NCI-H2196 treated with DMSO at 0.1 percent for 48 hours (cell line): Measurements from ENCODE around the gene ADCY9.
"Not testable (repeated sequence)": the region's sequence is repeated elsewhere in the genome, so short reads cannot be mapped to it uniquely, and the experiment has no call there.

Source experiments
- DNase-seq: peaks from one replicate; lab custom pipeline; 2025; ENCODE audit not compliant: unreplicated experiment; lab: John Stamatoyannopoulos, UW

ADCY9 gene

DNA sequence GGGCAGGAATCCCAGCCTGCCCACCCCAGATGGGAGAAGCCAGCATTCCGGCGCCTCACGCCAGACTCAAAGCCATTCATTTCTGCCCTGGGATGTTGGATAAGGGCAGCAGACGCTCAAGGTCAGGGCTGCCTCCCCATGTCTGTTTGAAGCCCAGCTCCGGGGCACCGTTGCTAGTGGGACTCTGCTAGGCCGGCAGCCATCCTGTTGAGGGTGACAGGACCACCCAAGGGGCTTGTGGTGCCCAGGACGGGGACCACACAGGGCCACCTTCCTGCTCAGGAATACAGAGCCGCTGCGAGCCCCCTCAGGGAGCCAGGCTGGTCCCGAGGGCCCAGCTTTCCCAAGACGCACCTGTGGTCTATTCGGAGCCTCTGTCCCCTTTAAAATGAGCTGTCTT lies 134.0 kb downstream of the ADCY9 start:
- DNase-seq: no peak

DNA sequence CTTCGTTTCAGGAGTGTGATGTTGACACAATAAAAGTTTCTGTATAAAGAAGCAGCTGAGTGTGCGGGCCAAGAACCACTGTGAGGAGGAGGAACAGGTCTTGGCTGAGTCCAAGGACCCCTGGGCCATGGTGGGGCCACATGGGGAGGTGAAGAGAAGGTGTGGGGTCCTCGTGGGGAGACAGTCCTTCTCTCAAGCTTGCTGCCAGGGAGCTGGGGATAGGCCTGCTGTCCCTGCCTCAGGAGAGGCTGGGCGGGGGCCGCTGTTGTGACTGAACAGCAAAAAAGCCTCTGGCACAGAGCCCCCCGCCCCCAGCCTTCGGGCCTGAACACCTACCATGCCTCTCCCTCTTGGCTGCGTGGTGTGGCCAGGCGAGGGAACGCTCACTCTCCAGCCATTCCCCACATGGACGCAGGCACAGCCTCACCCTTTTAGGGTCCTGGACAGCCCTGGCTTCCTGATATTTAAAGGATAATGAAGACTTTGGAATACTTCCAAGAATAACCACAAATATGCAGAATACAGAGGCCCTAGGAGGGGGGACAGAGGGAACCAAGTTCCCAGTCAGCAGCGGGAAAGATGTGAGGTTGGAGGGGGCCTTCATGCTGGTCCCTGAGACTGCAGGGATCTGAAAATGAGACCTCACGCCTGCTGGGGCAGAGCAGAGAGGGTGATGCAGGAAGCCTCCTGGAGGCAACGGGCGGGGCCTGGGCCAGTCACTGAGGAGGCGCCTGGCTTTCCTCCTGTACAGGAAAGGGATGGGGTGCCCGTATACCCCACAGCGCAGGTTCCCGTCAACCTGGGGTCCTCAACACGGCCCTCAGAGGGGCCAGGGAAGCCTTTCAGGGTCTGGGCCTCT lies 135.8 kb downstream of the ADCY9 start:
- DNase-seq: no peak

DNA sequence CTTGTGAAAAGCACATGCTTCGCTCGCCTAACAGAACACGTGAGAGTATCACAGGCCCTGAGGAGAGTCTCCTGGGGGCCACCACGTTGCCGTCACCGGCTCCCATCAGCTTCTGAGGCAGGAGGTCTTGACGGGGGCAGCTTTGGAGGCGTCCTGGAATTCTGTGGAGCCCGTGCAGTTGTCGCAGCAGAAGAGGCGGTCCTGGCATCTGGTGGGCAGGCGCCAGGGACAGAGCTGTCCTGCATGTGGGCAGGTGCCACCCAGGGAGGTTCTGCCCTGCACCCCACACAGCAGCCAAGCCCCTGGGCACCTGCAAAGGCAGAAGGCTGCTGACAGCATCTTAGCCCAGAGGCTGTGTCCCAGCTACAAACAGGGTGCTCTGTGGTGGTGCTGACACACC lies 136.7 kb downstream of the ADCY9 start:
- no peak for DNase-seq

DNA sequence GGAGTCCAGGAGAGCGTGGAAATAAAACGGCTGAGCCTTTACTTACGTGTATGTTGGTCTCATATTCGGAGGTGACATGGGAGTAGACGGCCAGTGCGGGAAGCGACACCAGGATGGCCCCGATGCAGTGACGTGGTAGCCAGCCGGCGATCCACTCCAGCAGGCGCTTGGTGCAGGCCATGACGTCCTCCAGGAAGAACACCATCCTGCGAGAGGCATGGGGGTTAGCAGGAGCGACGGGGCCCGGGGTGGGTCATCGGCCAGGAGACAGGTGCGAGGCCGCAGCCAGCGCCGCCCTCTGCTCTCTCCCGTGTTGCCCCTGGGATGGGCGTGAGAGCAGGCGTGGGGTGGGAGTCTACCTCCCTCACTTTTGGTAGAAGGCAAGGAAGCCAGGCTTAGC lies 137.2 kb downstream of the ADCY9 start:
- DNase-seq: no peak

DNA sequence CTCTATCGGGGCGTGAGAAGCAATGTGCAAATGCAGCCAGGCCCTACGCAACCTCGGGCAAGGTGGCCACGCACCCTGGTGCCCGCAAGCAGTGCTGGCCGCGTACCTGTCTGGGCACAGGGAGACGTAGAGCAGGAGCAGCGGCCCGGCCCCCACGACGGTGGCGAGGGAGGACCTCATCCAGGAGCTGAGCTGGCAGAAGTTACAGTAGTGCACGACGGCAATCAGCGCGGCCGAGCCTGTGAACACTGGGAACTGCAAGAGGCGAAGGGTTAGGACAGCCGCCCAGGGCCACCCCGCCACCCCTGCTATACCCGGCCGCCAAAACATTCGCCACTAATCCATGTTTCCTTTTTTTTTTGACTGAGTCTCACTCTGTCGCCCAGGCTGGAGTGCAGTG lies 138.9 kb downstream of the ADCY9 start:
- no peak for DNase-seq

DNA sequence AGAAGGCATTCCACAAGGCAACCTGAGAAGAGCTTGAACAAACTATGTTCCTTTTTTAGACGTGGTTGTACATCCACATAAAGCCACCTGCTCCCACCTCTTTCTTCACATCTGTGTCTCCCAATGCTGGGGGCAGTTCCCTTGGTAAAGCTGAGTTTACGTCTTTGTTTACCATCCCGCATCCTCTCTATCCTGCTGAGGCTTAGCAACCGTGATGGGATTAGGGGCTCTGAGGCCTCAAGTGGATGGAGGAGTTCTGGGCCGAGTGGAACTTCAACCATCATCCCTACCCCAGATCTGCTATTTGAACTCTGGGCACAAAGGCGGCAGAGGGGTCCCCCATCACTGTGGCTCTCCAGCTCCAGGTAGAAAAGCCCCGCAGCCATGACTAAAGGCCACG lies 141.5 kb downstream of the ADCY9 start:
- no peak for DNase-seq

DNA sequence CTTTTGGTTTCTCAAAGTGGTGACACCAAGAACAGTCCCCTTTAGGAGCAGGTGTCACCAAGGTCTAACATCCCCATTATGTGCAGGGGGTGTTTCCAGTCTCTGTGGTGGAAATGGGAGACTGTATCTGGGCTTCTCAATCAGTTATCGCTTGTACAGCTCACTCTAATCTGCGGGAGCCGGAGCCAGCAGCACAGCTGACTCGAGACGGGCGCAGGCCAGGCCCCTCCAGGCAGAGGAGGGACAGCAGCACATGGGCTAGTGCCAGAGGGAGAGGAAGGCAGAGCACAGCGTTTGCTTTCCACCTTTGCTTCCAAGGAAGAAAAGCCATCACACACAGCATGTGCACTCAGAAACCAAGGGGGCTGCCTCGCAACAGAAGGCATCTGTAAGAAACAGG lies 144.5 kb downstream of the ADCY9 start:
- no peak for DNase-seq

GRCh38 chr16:3971261-3971660 lies 145.0 kb downstream of the ADCY9 start:
- no peak for DNase-seq

GRCh38 chr16:3968551-3968950 lies 147.7 kb downstream of the ADCY9 start:
- DNase-seq: no peak

- DNase-seq: no peak
These were observed 149.6 kb downstream of the ADCY9 start for GRCh38 chr16:3966681-3967080.

- DNase-seq: no peak
These were observed 150.3 kb downstream of the ADCY9 start for GRCh38 chr16:3965781-3966582.

DNA sequence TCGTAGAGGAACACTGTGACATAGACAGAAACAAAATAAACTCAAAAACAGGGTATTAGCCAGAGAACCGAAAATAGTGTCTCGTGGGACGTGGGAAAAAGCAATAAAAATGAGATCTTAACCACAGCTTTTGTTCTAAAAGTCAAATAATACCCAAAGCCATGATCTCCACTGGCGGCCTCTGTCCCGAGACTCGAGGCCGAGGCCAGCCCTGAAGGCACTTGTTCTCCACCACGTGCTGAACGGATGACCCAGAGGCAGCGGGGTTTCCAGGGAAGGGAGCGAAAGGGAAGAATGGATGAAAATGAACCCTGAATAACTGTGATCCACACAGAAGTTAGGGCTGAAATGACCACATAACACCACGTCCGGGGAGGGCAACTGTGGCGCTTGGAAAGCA lies 150.9 kb downstream of the ADCY9 start:
- DNase-seq: no peak

DNA sequence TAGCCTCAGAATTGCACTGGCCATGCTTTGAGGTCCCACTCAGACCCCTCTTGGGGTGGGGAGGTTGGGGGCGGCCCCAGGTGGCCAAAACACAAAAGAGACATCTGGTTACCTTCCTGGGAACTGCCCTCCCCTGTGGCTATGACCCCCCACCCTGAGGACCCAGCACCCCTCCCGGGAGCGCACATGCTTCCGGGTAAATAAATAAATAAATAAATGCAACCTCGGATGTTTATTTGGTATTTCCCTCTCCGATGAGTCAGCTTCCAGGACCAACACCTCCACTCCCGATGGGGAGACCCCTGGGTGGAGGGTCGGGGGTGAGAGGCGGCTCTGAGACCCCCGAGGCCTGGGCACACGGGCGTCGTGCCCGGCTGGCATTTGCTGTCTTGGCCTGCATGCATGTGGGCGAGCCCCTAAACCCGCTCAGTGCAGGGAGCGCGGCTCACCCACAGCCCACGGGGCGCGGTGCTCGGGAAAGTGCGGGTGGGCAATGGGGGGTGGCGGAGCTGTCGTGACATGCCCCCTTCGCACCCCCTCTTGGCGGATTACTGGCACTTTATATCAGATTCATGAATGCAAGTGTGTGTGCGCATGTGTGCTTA lies 151.5 kb downstream of the ADCY9 start:
- no peak for DNase-seq

DNA sequence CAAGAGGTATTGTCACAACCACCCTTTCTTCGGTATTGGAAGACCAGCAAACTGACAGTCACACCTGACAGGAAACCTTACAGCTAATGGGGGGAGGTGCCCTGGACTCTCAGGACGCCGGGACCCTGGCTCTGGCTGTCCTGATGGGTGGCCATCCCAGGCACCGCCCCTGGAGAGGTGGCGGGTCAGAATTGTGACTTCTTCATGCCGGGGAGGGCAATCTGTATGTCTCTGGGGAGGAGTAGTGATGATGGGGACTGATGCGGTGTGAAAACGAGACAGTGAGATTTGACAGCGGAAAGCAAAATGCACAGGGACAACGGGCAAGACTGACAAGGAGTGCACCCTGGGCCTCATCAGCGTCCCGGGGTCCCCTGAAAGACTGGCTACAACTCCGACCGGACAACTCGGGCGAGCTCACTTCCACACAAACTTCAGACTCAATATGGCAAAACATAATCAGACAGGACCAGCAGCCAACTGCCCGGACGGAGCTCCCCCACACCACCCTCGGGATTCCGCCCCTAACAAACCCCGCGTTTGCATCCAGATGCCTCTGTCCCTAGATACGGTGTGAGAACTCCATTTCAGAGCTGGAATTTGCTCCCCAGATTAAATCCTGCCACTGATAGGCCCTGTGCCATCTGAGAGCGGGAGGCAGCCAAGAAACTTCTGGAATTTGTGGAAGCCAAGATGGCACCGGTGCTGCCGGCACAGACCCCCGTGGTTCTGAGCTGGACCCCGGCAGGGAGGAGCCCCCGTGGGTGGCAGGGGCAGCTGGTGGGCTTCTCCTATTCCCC lies 152.2 kb downstream of the ADCY9 start:
- no peak for DNase-seq

- no peak for DNase-seq
These were observed 153.0 kb downstream of the ADCY9 start for GRCh38 chr16:3963203-3963602.

DNA sequence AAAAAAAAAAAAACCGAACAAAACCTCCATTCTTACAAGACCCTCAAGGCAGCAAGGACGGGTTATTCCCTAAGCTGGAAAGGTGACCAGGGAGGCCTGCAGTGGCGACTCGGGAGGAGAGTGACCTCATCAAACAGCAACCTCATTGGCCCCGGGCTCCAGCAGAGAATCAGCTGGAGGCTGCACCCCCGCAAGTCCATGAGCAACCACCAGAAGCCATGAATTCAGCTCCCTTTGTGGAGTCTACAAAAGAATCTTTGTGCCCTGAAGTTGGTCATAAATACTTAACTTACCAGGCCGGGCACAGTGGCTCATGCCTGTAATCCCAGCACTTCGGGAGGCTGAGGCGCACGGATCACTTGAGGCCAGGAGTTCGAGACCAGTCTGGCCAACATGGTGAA lies 154.8 kb downstream of the ADCY9 start:
- peak; percentile 21 for DNase-seq

DNA sequence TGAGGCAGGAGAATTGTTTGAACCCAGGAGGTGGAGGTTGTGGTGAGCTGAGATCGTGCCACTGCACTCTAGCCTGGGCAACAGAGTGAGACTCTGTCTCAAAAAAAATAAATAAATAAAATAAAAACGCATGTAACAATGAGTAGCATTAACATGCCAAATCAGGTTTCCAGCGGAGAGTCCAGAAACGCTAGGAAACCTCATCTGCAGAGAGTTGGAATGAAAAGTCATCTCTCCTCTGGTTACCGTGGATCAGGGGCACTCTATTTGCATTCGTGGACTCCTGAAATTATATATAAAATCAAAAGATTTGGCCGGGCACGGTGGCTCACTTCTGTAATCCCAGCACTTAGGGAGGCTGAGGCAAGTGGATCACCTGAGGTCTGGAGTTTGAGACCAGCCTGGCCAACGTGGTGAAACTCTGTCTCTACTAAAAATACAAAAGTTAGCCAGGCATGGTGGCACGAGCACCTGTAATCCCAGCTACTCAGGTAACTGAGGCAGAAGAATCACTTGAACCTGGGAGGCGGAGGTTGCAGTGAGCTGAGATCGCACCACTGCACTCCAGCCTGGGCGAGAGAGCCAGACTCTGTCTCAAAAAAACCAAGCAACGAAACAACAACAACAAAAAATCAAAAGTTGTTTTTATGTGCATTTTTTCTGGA lies 156.2 kb downstream of the ADCY9 start:
- not testable (repeated sequence) for DNase-seq

- no peak for DNase-seq
These were observed 157.1 kb downstream of the ADCY9 start for GRCh38 chr16:3959148-3959547.

DNA sequence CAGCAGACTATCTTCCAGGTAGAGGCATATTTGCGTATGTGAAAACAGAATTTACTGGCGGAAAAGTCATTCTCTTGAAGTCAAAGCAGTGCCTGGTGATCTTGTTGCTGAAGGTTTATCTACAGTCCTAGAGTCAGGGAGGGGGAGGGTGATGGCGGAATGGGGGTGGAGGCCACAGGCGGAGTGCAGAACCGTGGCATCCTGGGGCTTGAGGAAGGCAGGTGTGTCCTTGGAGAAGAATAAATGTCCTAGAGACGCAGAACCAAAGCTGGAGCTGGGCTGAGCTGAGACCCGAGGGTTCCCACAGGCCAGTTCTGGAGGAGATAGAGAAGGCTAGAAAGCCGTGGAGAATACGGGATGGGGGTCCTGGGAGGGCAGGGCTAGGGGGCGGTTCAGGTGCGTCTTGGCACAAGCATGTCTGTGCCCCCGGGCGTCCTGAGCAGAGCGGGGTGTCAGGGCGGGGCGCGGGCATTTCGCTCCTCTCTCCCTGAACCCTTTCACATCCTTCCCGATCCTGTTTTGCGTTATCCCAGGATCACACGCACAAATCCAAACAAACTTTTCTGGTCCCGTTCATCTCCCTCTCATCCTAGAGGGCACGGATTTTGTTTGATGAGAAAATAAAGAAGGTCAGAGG lies 158.8 kb downstream of the ADCY9 start:
- no peak for DNase-seq

- DNase-seq: no peak
These were observed 161.8 kb downstream of the ADCY9 start for GRCh38 chr16:3954411-3954921.
